B cell (primary cell): ENCODE results near the gene MUC20. TPM values are rescaled to one million over a fixed set of nuclear protein-coding genes. Genes with fewer than 3 reads are reported as not detected.
A peak's percentile ranks its signal among the peaks of the same experiment; 100 is the strongest.
"Not testable (repeated sequence)": the region's sequence is repeated elsewhere in the genome, so short reads cannot be mapped to it uniquely, and the experiment has no call there.

Source experiments
- ATAC-seq: fragments of 200-7000 bp; cut with Tn5 transposase; one replicate; pipeline ENCODE4 v1.10.0; 2021; ENCODE audit warnings: low read depth, mild to moderate bottlenecking, moderate number of reproducible peaks, moderate library complexity
- CTCF ChIA-PET: fragments of 350-600 bp; sonication (Branson Sonifier 250); formaldehyde crosslinking; loops from one replicate; lab custom pipeline; 2021; ENCODE audit warnings: antibody characterized with exemption, inconsistent platforms; lab: Charles Lee
- POLR2A ChIA-PET: fragments of 350-600 bp; sonication (Branson Sonifier 250); formaldehyde crosslinking; loops from one replicate; lab custom pipeline; 2021; ENCODE audit warnings: antibody characterized with exemption; lab: Charles Lee
- DNase-seq: peaks from one replicate; pipeline ENCODE4 v3.0.0; 2013
- H2AFZ ChIP-seq: 2 replicates; pipeline ENCODE4 v1.6.1; 2012; ENCODE audit warnings: mild to moderate bottlenecking, low read depth, low read length; ENCODE audit not compliant: insufficient read depth, poor library complexity, severe bottlenecking
- H3K27ac ChIP-seq, 2 donors: 1 replicate in 1 of 2; 2 replicates in 1 of 2; pipeline ENCODE4 v1.5.1; 2012 to 2013; ENCODE audit warnings: low read length in 2 of 2, mild to moderate bottlenecking in 2 of 2, moderate library complexity in 1 of 2
- H3K27me3 ChIP-seq, 4 experiments: fragments of 200-600 bp in 1 of 4; sonication (generic) in 1 of 4; replicated peaks in 1 of 4; 1 replicate in 2 of 4; 2 replicates in 2 of 4; pipeline versions ENCODE4 v1.6.1 to v1.7.0; 2013 to 2016; ENCODE audit warnings: low read length in 3 of 4, mild to moderate bottlenecking in 2 of 4, mixed read lengths in 1 of 4, moderate library complexity in 1 of 4; ENCODE audit not compliant: insufficient read depth in 4 of 4, control insufficient read depth in 3 of 4; ENCODE audit errors: control extremely low read depth in 1 of 4
- H3K36me3 ChIP-seq, 2 experiments: replicated peaks in 1 of 2; 1 replicate in 1 of 2; 2 replicates in 1 of 2; pipeline versions ENCODE4 v1.6.1 to v1.7.1; 2013; ENCODE audit warnings: low read length in 1 of 2; ENCODE audit not compliant: insufficient read depth in 2 of 2, control insufficient read depth in 1 of 2; ENCODE audit errors: control extremely low read depth in 1 of 2, extremely low read depth in 1 of 2
- H3K4me1 ChIP-seq, 2 donors: fragments of 200-600 bp in 1 of 2; sonication (generic) in 1 of 2; 1 replicate in 1 of 2; 2 replicates in 1 of 2; pipeline versions ENCODE4 v1.5.1 to v1.6.1; 2013 to 2017; ENCODE audit warnings: low read length in 2 of 2; ENCODE audit not compliant: control insufficient read depth in 2 of 2, insufficient read depth in 2 of 2
- H3K4me2 ChIP-seq: replicated peaks from 2 replicates; pipeline ENCODE3; 2012; ENCODE audit warnings: mild to moderate bottlenecking, low read depth, low read length; ENCODE audit not compliant: poor library complexity, severe bottlenecking
- H3K4me3 ChIP-seq, 5 experiments: fragments of 200-600 bp in 1 of 5; sonication (generic) in 1 of 5; 1 replicate in 3 of 5; 2 replicates in 2 of 5; pipeline versions ENCODE4 v1.5.1 to v1.7.0; 2011 to 2016; ENCODE audit warnings: low read length in 4 of 5, mild to moderate bottlenecking in 4 of 5, low read depth in 2 of 5, control low read depth in 1 of 5, moderate library complexity in 1 of 5; ENCODE audit not compliant: insufficient read depth in 1 of 5; ENCODE audit errors: control extremely low read depth in 1 of 5, extremely low read depth in 1 of 5
- H3K79me2 ChIP-seq: fragments of 200-600 bp; sonication (generic); one replicate; pipeline ENCODE4 v1.6.0; 2016; ENCODE audit warnings: low read length; ENCODE audit not compliant: control insufficient read depth, insufficient read depth
- H3K9ac ChIP-seq: fragments of 200-600 bp; sonication (generic); 2 replicates; pipeline ENCODE4 v1.6.1; 2017; ENCODE audit warnings: mild to moderate bottlenecking, low read length, moderate library complexity
- H3K9me3 ChIP-seq, 3 donors: one replicate each; pipeline versions ENCODE4 v1.6.1 to v1.7.1; 2013; ENCODE audit warnings: low read length in 2 of 3; ENCODE audit not compliant: control insufficient read depth in 2 of 3, insufficient read depth in 1 of 3; ENCODE audit errors: control extremely low read depth in 1 of 3
- H4K20me1 ChIP-seq: 2 replicates; pipeline ENCODE4 v1.6.0; 2012; ENCODE audit warnings: mild to moderate bottlenecking, low read length; ENCODE audit not compliant: insufficient read depth, control insufficient read depth, poor library complexity, severe bottlenecking
- H3K27ac Mint-ChIP-seq: one replicate; pipeline ENCODE4 v1.8.0; 2021; ENCODE audit warnings: mixed read lengths
- H3K27me3 Mint-ChIP-seq: one replicate; pipeline ENCODE4 v1.8.0; 2021; ENCODE audit warnings: mixed read lengths
- H3K4me1 Mint-ChIP-seq: one replicate; pipeline ENCODE4 v1.8.0; 2021; ENCODE audit warnings: mixed read lengths
- H3K4me3 Mint-ChIP-seq: one replicate; pipeline ENCODE4 v1.8.0; 2021; ENCODE audit warnings: mixed read lengths
- H3K9me3 Mint-ChIP-seq: one replicate; pipeline ENCODE4 v1.8.0; 2022; ENCODE audit warnings: mixed read lengths; ENCODE audit not compliant: insufficient read depth
- CTCF ChIP-seq: fragments of 200-600 bp; IDR thresholded peaks from one replicate; pipeline ENCODE4 v1.8.0; 2022; ENCODE audit warnings: antibody characterized with exemption, mild to moderate bottlenecking
- EZH2 ChIP-seq: IDR thresholded peaks from 2 replicates; pipeline ENCODE4 v1.6.1; 2012; ENCODE audit warnings: borderline replicate concordance, low read depth, mild to moderate bottlenecking, moderate library complexity, low read length; ENCODE audit not compliant: insufficient read depth, poor library complexity, severe bottlenecking
- WGBS: methylation state at CpG from one replicate; pipeline ENCODE4 v1.1.5; 2013; ENCODE audit warnings: missing lambda C conversion rate; ENCODE audit not compliant: insufficient coverage; 5-methylcytosine and 5-hydroxymethylcytosine counted together
- intact Hi-C: fragments of 100-400 bp; cut with micrococcal nuclease; formaldehyde crosslinking; loops from one replicate; pipeline ENCODE4 v1.10.0; 2022
- polyA plus RNA-seq: library from polyadenylated mRNA; depleted of rRNA; stranded (reverse); fragments of >200 nt; gene quantifications from 2 replicates; pipeline ENCODE4 v1.2.3, GENCODE V29; 2012
- total RNA-seq, 2 donors: library from RNA; stranded (reverse); fragments of 120-200 nt in 1 of 2; gene quantifications; 1 replicate in 1 of 2; 2 replicates in 1 of 2; pipeline versions ENCODE4 v1.2.3 to v1.2.4, GENCODE V29; 2013 to 2022

Gene MUC20
- total and polyA plus RNA-seq, 2 donors (not counting 1 experiment from before 2014, with no cell fraction given): 11.0 to 15.6 TPM

DNA sequence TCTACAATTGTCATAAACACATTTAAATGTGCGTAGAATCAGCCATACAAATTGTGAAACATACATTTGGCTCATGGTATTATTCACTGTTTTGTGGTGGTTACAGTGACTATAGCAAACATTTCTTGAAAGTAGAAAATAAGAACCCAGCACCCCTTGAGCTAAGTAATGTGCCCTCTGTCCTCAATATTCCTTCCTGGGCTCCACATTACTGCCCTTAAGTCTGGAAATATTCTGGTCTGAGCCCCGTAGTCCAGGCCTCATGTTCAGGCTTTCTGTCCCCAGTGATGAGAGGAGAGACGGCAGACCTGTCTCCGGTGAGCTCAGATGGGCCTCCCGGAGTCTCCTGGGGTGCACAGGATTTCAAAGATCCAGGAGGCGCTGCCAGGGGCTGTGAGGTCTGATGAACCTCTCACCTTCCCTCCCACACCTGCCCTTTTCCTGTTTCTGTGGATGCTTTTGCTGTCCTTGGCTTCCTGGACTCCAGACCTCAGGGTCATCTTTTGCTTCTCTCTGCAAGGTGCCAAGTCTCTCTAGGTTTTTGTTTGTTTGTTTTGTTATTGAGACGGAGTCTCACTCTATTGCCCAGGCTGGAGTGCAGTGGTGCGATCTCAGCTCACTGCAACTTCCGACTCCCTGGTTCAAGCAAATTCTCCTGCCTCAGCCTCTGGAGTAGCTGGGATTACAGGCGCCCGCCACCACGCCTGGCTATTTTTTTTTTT lies 8.8 kb upstream of the MUC20 start:
- WGBS: 86% methylated on average over 11 of the region's 12 CpGs
- H3K9ac ChIP-seq: no peak overlapping the region
- no peaks in the 10 kb centered on the region for H3K27me3 ChIP-seq
- DNase-seq (no peak), ATAC-seq (no peak)
- intact Hi-C loops: no loop called here
- H4K20me1 ChIP-seq: no peaks in the 10 kb centered on the region
- no peaks in the 10 kb centered on the region for H3K79me2 ChIP-seq
- H3K4me3 ChIP-seq: no peak overlapping the region
- no peaks in the 10 kb centered on the region for H3K4me1 ChIP-seq
- CTCF ChIA-PET: no interaction called here
- H3K27ac Mint-ChIP-seq: no peak overlapping the region
- no peak overlapping the region for H3K4me2 ChIP-seq
- H3K27me3 Mint-ChIP-seq: no peaks in the 10 kb centered on the region
- POLR2A ChIA-PET: no interaction called here
- no peak overlapping the region for H3K27ac ChIP-seq
- peaks cover 0 to 5% (median 0%) of the 10 kb centered on the region in 3 donors for H3K9me3 ChIP-seq
- H3K4me3 Mint-ChIP-seq: no peak overlapping the region
- peaks cover 0 to 15% of the 10 kb centered on the region in 2 experiments for H3K36me3 ChIP-seq
- H3K4me1 Mint-ChIP-seq: peaks cover 6% of the 10 kb centered on the region
- H3K9me3 Mint-ChIP-seq: no peaks in the 10 kb centered on the region
- no peak for TF ChIP-seq EZH2
- no peak for TF ChIP-seq CTCF
- H2AFZ ChIP-seq: no peak overlapping the region

GRCh38 chr3:195712535-195712910 lies 8.3 kb upstream of the MUC20 start:
- H3K9me3 Mint-ChIP-seq, H3K27ac Mint-ChIP-seq, H3K4me3 Mint-ChIP-seq, H3K27ac ChIP-seq, H3K4me1 ChIP-seq, H3K9ac ChIP-seq, H3K4me3 ChIP-seq, H3K4me2 ChIP-seq, ATAC-seq, H3K79me2 ChIP-seq, intact Hi-C loops, H2AFZ ChIP-seq, H4K20me1 ChIP-seq, H3K27me3 ChIP-seq, POLR2A ChIA-PET, H3K27me3 Mint-ChIP-seq, H3K4me1 Mint-ChIP-seq, CTCF ChIA-PET, DNase-seq: not testable (repeated sequence)
- H3K36me3 ChIP-seq: peaks cover 0 to 15% of the 10 kb centered on the region in 2 experiments
- peaks cover 0 to 10% (median 0%) of the 10 kb centered on the region in 3 donors for H3K9me3 ChIP-seq
- WGBS: 66% methylated on average over 8 of the region's 8 CpGs

DNA sequence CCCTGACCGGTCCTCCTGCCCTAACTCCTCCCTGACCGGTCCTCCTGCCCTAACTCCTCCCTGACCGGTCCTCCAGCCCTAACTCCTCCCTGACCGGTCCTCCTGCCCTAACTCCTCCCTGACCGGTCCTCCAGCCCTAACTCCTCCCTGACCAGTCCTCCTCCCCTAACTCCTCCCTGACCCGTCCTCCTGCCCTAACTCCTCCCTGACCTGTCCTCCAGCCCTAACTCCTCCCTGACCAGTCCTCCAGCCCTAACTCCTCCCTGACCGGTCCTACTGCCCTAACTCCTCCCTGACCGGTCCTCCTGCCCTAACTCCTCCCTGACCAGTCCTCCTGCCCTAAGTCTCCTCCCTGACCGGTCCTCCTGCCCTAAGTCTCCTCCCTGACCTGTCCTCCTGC lies 7.6 kb upstream of the MUC20 start:
- H4K20me1 ChIP-seq, H3K79me2 ChIP-seq, intact Hi-C loops, H3K27me3 ChIP-seq, H3K4me1 Mint-ChIP-seq, POLR2A ChIA-PET, H3K4me3 Mint-ChIP-seq, H3K9me3 Mint-ChIP-seq, H3K4me1 ChIP-seq, H3K27ac ChIP-seq, H3K9ac ChIP-seq, H2AFZ ChIP-seq, ATAC-seq, CTCF ChIA-PET, H3K4me2 ChIP-seq, H3K4me3 ChIP-seq, H3K27ac Mint-ChIP-seq, H3K27me3 Mint-ChIP-seq: not testable (repeated sequence)
- Histone ChIP-seq H3K36me3 (peaks cover 0 to 15% of the 10 kb centered on the region in 2 experiments), H3K9me3 (peaks cover 0 to 10% (median 0%) of the 10 kb centered on the region in 3 donors)
- 13% methylated on average over 5 of the region's 9 CpGs for WGBS
- peak; percentile 37 for DNase-seq
